ENCODE data around the gene ZNF780B.

GRCh38 chr19:40059624-40060023, 3.6 kb upstream of the ZNF780B start:
- TF ChIP-seq CTCF (IDR thresholded peaks at IDR 0.05) (no peak), EZH2 (IDR thresholded peaks at IDR 0.05; ENCODE audit: borderline replicate concordance, insufficient read depth, low read depth, low read length, poor library complexity, severe bottlenecking) (no peak)

Data from B cell (primary cell).